Coronary artery (tissue), 2 donors: Measurements from ENCODE around the gene TNIP1.
A peak's percentile ranks its signal among the peaks of the same experiment; 100 is the strongest.

Experiments used
- DNase-seq: peaks from one replicate; pipeline ENCODE4 v3.0.0-alpha.2; 2017; ENCODE audit warnings: low spot score
- H3K27ac ChIP-seq, 2 donors: fragments of 200-600 bp; sonication (generic); one replicate each; pipeline ENCODE4 v1.5.1; 2016 to 2019
- H3K4me3 ChIP-seq: fragments of 200-600 bp; sonication (generic); 2 replicates; pipeline ENCODE4 v1.5.1; 2016; ENCODE audit warnings: mild to moderate bottlenecking, moderate library complexity
- TF ChIP-seq, protein P1 (sequence below): fragments of 200-600 bp; sonication (generic); IDR thresholded peaks from one replicate; pipeline ENCODE4 v1.5.1; 2019; ENCODE audit warnings: antibody characterized with exemption

TNIP1 gene

DNA sequence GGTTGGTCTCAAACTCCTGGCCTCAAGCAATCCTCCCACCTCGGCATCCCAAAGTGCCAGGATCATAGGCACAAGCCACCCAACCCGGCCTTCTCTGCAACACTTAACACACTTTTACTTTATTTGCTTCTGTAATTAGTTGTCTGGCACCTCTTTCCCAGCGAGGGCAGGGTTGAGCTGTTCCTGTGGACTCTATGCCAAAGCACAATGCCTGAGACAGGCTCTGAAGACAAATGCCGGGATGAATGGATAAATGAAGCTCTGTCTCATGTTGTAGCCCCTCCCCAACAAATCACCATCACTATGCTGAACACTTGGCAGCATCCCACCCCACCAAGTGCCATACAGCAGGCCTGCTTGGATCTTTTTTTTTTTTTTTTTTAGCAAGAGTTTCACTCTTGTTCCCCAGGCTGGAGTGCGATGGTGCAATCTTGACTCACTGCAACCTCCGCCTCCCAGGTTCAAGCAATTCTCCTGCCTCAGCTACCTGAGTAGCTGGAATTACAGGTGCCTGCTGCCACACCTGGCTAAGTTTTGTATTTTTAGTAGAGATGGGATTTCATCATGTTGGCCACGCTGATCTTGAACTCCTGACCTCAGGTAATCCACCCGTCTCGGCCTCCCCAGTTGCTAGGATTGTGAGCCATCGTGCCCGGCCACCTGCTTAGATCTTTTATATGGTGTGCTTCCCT lies 39.1 kb downstream of the TNIP1 start:
- no peak for DNase-seq
- TF ChIP-seq, protein P1, sequence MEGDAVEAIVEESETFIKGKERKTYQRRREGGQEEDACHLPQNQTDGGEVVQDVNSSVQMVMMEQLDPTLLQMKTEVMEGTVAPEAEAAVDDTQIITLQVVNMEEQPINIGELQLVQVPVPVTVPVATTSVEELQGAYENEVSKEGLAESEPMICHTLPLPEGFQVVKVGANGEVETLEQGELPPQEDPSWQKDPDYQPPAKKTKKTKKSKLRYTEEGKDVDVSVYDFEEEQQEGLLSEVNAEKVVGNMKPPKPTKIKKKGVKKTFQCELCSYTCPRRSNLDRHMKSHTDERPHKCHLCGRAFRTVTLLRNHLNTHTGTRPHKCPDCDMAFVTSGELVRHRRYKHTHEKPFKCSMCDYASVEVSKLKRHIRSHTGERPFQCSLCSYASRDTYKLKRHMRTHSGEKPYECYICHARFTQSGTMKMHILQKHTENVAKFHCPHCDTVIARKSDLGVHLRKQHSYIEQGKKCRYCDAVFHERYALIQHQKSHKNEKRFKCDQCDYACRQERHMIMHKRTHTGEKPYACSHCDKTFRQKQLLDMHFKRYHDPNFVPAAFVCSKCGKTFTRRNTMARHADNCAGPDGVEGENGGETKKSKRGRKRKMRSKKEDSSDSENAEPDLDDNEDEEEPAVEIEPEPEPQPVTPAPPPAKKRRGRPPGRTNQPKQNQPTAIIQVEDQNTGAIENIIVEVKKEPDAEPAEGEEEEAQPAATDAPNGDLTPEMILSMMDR: no peak
- no peak overlapping the region for H3K4me3 ChIP-seq
- no peak overlapping the region for H3K27ac ChIP-seq

DNA sequence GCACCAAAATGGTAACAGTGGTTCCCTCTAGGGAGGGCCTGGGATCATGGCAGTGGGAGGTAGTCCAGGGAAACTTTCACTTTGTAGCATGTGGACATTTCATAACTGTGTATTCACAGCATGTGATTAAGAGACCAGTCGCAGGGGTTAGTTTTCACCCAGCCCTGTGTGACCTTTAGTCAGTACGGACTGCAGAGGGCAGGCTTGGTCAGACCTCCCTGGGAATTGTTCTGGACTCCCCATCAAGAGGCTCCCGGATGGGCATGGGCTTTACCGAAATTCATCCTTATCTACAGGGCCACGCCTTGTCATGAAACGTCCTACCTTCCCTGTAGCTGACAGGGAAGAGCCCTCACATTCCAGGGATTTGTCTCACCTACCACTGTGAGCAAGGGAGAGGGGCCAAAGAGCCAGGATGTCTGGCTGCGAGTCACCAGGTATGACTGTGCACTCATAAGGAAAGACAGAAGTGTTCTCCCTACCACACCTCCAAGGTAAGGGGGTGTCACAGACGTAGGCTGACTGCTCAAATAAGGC lies 40.6 kb downstream of the TNIP1 start:
- TF ChIP-seq, protein P1: no peak
- H3K27ac ChIP-seq: peak overlapping the region; percentile 59 to 75
- DNase-seq: no peak
- no peak overlapping the region for H3K4me3 ChIP-seq

DNA sequence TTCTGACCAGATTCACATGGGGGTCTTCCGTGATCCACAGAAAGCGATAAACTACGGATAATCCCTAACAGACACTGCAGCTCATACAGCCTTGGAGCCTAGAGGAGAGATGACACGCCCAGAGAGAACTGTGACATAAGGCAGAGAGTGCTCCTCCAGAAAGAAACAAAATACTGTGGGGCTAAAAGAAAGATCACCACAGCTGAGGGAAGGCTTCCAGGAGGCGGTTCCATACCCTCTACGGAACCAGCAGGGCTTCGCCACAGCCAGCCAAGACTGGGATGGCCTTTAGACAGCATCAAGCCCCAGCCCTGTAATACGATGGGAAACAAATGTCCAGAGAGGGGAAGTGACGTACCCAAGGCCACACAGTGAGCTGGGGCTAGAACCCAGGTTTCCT lies 41.2 kb downstream of the TNIP1 start:
- TF ChIP-seq, protein P1: no peak
- Histone ChIP-seq H3K27ac (peak overlapping the region; percentile 59 to 75), H3K4me3 (no peak overlapping the region)
- DNase-seq: no peak

DNA sequence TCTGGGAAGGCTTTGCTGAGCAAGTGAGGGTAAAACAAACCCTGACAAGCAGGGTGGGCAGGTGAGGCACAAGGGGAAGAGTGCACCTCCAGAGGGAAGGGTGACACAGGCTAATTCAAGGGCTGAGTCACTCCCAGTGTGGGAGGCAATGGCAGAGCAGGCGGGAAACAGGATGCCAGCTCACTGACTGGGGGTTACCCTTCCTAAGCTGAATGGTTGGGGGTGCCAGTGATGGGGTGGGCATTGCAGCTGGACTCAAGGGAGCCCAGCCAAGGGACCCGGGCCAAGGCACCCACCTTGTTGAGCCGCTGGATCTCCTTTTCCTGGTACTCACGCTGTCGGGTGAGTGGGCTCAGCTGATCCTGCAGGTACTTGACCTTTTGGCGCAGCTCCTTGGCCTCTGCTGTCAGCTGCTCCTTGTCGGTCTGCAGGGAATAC lies 42.0 kb downstream of the TNIP1 start:
- Histone ChIP-seq H3K27ac (peak overlapping the region; percentile 75 to 86), H3K4me3 (no peak overlapping the region)
- TF ChIP-seq, protein P1: no peak
- DNase-seq: no peak

DNA sequence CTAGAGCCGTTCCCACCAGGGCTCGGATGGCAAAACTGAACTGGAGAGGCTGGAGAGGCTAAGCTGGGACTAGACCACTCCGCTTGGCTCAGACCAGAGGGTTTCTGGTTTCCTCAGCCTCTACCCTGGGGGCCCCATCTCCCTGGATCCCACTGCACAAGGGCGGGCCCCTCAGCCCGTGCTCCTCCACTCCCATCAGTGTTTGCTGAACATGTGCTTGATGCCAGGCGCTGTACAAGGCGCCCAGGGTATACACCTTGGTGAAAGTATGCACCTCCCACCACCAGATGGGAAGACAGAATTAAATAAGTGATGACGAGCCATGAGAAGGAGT lies 42.5 kb downstream of the TNIP1 start:
- TF ChIP-seq, protein P1: no peak
- DNase-seq: no peak
- Histone ChIP-seq H3K4me3 (peak overlapping the region; percentile 28), H3K27ac (peak overlapping the region; percentile 75 to 86)

DNA sequence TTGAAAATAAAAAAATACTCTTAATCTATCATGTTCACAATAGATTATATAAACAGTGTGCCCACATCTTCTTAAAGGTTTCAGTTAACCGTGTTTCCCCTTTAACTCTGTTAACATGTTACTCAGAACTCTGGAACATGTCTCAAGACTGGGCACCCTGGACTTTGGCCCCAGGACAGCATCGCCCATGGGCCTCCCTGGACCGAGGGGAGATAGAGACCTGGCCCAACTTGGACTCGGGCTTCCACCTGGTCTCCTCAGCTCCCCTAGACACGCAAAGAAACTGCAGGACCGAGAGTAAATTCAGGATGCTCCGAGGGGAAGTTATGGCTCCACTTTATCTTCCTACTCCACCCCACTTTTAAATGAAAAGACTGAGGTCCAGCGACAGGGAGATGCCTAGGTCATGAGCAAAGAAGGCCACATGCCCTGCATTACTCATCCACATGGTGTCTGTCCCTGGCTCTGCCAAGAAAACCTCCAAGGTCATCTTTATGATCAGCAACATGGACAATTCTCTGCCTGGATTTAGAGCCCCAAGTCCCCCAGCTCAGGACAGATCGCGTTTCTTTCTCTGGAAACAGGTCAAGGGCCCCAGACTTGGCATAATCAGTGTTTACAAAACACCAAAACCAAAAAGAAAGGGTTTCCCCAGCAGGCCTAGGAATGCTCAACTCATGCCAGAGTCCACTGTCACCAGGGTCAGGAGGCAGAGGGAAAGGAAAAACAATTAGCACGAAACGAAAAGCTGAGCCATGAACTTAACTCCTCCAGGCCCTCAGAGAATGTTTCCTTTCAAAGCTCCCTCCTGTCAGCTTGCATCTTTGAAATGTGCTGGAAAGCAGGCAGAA lies 43.0 kb downstream of the TNIP1 start:
- TF ChIP-seq, protein P1: no peak

More for the DNA sequence above, 43.0 kb downstream of the TNIP1 start:
- Histone ChIP-seq H3K4me3 (peak overlapping the region; percentile 28), H3K27ac (peak overlapping the region; percentile 75 to 86)
- DNase-seq: no peak
